NCI-H1417 (cell line): Measurements from ENCODE around the gene ARNT2.
"Not testable (repeated sequence)": the region's sequence is repeated elsewhere in the genome, so short reads cannot be mapped to it uniquely, and the experiment has no call there.

Source experiments
- DNase-seq, 3 experiments: peaks; one replicate each; lab custom pipeline; 2025; lab: John Stamatoyannopoulos, UW

Gene ARNT2

DNA sequence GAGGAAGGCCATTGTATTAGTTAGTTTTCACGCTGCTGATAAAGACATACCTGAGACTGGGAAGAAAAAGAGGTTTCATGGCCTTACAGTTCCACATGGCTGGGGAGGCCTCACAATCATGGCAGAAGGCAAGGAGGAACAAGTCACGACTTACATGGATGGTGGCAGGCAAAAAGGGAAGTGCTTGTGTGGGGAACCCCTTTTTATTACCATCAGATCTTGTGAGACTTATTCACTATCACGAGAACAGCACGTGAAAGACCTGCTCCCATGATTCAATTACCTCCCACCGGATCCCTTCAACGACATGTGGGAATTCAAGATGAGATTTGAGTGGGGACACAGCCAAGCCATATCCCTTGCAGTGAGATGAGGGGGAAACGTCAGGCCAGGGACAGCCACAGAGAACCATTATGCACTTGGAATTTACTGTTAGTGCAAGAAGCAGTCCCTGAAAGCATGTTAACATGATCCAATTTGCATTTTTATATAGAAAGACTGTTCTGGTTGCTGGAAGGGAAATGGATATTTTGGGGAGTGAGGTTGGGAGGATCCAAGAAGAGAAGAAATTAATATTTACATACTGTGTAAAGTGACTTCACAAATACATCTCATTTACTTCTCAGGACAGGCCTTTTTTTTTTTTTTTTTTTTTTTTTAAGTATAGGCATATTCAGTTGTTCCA lies 87.1 kb downstream of the ARNT2 start:
- DNase-seq: no peak

DNA sequence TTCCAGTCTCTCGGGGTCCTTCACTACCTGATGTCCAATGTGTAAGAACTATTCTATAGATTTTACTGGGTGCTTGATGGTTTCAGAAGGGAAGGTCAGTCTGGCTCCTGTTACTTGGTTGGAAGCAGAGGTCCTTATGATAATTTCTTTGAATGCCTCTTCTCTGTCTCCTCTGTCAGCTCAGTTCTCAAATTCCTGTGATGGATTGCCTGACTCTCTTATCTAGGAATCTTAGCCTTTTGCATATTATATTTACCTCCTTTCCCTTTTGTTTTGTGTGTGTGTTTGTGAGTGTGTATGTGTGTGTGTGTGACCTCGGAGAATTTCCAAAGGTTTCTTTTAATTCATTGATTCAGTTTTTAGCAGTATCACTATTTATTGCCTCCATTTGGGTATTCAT lies 88.2 kb downstream of the ARNT2 start:
- DNase-seq: no peak

DNA sequence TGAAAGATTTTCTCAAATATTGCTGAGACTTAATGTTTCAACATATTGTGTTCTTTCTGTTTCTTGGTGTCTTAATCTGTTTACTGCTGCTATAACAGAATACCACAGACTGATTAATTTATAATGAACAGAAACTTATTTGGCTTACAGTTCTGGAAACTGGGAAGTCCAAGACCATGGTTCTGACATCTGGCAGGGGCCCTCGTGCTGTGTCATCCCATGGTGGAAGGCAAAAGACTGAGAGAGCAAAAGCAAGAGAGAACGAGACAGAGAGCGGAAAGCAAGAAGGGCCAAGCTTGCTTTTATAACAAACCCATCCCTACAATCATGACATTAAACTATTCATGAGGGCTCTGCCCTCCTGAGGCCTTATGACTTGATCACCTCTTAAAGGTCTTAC lies 88.7 kb downstream of the ARNT2 start:
- DNase-seq: no peak

- no peak for DNase-seq
Observed at GRCh38 chr15:80494351-80494751, 90.2 kb downstream of the ARNT2 start.

DNA sequence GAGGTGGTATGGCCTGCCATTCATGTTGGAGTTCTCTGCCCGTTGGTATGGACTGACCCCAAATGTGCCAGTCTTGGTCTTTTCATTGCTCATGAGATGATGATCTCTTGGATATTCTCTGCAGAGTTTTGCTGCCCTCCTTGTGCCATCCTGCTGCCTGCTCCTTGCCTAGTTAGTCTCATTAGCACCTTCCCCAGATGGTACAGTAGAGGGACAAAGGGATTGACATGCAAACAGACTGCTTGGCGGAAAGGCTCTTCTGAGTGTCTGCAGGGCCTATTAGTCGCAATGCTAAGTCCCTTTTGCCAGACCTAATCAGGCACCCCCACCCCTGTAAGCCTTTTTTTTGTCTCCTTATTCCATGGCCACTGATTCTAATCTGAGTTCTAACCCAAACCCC lies 90.6 kb downstream of the ARNT2 start:
- DNase-seq: no peak

DNA sequence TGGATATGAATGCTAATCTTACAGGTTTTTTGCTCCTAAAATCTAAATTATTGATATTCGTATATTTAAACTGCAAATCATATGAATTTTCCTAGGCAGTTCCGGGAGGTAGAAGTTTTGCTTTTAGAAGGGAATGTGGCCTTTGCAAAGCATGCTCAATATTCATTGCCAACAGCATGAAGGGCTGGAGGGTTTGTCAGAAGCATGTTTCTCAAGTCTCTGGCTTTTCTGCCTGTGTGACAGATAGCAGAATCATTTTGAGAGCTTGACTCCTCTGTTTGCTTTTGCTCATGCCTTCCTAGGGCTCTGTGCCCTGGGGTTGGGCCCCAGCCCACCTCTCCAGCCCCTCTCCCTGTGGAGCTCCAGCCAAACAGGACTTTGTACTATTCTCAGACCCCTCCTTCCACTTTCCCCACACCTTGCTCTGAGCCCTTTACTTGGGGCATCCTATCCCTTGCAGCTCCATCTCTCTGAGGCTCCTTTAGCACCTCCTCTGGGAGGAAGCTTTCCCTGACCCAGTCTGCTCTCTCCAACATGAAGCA lies 91.3 kb downstream of the ARNT2 start:
- no peak for DNase-seq

DNA sequence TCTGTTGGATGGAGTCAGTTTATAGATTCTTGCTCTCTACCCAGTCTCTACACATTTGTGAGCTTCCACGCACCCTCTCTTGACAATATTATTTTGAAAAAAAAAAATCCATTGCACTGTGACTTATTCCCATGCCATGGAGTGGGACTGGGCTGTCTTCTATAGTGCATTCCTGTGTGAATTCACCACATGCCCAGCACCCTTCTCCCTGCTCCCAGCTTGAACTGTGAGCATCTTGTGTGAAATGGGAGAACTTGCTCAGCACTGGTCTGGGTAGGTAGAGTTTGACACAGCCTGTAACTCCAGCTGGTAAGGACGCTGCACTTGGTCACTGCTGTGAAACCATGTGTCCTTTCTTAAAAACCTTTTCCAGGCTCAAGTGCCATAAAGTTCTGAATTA lies 91.9 kb downstream of the ARNT2 start:
- DNase-seq: no peak

GRCh38 chr15:80497221-80497620 lies 93.0 kb downstream of the ARNT2 start:
- no peak for DNase-seq

GRCh38 chr15:80498652-80499051 lies 94.5 kb downstream of the ARNT2 start:
- no peak for DNase-seq

GRCh38 chr15:80500021-80500420 lies 95.8 kb downstream of the ARNT2 start:
- peak in 1 of 3 experiments; percentile 24 for DNase-seq

DNA sequence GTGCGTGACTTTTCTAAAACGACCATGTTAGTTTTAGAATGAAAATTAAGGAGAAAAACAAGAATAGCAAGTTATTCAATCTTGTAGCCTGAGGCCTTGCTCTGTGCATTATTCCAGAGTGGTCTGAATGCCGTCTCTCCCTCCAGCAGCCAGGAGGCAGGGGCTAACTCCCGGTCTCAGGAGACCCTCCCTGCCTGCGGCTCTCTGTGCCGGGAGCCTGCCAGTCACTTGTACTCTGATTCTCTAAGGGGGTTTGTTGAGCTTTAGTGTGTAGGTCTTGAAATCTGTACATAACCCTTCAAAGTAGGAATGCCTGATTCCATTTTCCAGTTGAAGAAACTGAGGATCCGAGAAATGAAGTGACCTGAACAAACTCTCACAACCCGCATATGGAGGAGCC lies 97.3 kb downstream of the ARNT2 start:
- no peak for DNase-seq

- no peak for DNase-seq
Observed at GRCh38 chr15:80502782-80503181, 98.6 kb downstream of the ARNT2 start.

DNA sequence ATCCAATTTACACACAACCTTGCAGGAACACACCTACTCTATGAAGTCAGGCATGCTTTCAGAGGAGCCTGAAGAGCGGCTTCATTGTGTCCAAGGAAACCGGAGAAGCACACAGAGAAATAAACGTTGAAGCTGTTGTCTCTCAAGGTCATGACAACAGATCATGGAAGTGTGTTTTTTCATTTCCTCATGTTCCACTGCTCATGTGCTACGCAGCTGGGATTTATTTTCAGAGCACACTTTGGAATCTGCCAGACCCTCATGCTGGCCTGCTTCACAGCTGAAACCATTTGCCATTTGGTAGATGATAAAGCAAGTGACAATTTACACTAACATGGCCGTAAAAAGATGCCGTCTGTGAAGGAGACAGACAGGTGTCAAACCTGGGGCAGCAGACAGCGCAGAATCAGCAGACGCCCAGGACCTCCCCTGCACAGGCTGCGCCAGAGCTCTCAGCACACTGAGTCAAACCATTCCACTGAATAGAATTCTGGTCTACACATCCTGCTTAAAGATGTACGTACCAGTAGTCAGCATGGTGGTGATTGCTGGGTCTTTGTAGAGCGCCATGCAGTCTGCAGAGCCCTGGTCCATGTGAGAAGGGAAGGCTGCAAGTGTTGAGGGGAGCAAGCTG lies 99.3 kb downstream of the ARNT2 start:
- DNase-seq: peak in 1 of 3 experiments; percentile 33

DNA sequence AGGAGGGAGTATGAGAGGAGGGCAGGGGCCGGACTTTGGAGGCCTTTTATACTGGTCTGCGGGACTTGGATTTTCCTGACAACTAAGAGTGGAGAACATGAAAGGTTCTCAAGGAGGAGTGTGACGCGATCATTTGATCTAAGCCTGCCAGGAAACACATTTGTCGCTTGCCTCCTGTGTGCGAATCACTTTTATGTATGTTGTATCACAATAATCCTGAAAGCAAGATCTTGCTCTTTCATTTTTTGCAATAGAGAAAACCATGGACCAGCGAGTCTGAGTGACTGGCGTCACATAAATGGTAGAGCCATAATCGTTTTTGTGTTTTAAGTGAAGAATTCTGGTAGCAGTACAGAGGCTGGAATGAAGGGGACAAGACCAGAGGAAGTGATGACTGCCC lies 100.7 kb downstream of the ARNT2 start:
- DNase-seq: no peak

DNA sequence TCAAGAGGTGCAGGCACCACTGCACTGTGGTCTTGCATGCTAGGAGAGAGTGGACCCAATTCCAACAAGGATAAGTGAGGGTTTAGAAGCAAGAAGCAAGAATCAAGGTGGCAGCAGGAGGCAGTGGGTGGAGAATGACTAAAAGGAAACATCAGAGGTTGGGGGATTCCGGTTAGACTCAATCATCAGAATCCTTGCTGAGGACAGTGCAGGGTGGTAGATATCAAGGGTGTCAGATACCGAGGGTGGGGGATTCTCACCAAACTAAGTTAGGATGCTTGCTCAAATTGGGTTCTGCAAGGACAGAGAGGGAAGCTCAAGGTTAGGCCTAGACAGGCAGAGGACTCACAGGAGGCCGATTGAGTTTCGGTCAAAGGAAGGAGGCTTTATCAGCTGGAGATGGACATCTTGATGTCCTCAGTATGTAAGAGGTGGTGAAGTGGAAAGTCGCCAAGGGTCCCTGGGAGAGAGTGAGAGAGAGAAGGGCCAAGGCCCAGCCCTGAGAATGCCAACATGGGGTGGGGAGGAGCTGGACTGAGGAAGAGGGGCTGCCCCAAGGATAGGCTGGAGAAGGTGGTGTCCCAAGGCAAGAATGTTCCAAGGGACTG lies 102.2 kb downstream of the ARNT2 start:
- no peak for DNase-seq

DNA sequence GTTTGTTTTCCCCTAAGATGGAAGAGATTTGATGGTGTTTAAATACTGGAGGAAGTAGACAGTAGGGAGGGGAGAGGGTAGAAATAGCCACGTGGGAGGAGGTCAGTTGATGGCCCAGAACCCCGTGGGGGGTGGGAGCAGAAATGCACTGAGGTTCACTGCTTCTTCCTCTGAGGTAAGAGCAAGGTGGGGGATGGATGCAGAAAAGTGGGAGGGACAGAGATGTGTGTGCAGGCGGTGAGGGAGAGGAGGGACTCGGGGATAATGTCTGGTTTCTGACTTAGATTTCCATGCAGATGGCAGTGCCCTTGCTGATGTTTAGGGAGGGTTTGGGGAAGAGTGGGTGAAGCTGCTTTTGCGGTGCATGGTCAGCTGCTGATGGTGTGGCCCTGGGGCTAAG lies 102.9 kb downstream of the ARNT2 start:
- no peak for DNase-seq

DNA sequence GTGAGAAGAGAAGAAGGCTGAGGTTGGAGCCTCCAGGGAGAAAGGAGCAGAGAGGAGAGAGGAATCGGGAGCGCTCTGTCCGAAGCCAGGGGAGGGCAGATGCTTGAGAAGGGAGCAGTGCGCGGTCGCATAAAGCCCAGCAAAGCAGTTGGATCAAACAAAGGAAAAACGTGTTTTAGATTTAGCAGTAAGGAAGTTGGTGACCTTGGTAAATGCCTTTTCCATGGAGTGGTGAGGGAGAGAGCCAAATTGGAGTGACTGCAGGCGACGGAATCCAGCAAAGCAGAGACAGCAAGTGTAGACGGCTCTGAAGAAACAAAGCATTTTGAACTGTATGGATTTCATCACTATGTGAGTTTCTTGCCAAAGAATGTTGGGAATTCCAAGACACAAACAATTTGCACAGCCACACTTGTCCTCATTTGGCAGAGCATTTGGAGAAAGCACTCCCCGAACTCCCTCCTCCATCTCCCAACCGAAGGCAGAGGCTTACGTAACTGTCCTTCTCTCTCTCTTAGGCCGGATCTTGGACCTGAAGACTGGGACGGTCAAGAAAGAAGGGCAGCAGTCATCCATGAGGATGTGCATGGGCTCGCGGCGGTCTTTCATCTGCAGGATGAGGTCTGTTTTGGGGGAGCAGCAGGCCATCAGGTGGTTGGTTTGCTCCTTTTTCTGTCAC lies 103.6 kb downstream of the ARNT2 start:
- no peak for DNase-seq

DNA sequence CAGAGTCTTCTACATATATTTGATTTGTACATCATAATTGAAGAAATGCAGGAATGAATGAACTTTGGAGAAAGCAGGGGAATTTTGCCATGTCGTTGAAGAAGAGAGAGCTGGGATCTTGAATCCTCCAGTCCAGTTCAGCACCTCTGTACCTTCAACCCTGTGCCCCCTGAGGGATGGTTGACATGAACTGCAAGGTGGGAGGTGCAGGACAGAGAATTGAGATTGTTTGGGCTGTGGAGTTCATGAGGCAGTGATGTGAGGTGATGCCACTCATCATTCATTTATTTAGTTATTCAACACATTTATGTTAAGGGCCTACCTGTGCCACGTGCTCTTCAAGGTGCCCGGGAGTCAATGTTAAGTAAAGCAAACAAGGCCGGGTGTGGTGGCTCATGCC lies 104.6 kb downstream of the ARNT2 start:
- DNase-seq: no peak

DNA sequence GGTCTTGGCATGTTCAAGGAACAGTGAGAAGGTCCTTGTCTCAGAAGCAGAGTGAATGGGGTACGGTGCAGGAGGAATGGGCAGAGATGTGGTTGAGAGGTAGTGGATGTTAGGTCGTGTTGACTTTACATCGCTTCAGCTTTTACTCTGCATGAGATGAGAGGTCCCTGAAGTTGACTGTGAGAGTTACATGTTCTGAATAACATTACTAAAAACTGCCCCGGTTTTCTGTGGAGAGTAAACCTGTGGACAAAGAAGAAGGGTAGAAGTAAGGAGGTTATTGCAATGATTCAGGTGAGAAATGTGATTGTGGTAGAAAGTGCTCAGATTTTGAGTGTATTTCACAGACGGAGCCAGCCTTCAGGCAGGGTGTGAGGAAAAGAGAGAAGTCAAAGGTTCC lies 105.6 kb downstream of the ARNT2 start:
- DNase-seq: no peak

DNA sequence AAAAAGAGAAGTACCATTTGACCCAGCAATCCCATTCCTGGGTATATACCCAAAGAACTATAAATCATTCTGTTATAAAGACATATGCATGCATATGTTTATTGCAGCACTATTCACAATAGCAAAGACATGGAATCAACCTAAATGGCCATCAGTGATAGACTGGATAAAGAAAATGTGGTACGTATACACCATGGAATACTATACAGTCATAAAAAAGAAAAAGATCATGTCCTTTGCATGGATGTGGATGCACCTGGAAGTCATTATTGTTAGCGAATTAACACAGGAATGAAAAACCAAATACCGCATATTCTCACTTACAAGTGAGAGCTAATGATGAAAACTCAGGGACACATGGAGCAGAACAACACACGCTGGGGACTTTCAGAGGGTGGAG lies 106.8 kb downstream of the ARNT2 start:
- not testable (repeated sequence) for DNase-seq

DNA sequence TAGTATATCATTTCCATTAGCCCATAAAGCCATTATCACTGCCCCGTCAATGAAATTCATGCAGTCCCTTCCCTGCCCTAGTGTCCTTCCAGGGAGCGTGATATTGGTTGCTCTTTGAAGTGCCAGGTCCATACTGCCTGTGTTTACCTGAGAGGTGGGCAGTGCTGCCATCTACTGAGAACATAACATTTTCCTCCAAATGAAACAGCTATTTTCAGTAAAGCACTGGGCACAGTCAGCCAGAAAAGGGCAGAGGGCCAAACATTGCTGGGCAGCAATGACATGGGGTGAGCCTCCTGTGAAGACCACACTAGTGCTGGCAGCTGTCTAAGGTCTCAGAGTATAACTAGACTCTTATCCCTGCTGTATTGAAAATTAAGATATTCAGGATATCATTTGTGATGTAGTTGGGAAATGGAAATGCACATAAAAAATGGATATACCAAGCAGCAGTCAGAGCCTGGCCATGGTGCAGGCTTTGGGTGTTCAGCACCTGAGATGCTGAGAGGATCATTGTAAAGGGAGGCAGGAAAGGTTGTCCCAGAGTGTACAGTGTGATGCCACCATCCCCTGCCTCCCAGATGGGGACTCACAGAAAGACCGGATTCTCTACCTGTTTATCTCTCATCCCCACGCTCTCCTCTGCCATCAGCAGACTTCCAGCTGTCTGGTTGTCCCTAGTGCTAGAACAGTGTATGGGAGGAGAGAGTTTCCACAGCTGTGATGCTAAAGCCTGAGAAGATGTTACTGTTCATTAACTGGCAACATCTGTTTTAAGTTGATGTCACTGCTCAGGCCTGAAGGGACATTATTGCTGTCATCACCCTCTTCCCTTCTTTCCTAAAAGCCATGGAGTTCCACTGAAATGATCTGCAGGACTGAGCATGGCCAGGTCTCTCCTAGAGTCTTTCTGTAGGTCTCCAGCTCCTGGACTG lies 108.8 kb downstream of the ARNT2 start:
- peak; percentile 1 to 39 (median 10) for DNase-seq
